Measurements from ENCODE around the gene KSR1.

The KSR1 gene

DNA sequence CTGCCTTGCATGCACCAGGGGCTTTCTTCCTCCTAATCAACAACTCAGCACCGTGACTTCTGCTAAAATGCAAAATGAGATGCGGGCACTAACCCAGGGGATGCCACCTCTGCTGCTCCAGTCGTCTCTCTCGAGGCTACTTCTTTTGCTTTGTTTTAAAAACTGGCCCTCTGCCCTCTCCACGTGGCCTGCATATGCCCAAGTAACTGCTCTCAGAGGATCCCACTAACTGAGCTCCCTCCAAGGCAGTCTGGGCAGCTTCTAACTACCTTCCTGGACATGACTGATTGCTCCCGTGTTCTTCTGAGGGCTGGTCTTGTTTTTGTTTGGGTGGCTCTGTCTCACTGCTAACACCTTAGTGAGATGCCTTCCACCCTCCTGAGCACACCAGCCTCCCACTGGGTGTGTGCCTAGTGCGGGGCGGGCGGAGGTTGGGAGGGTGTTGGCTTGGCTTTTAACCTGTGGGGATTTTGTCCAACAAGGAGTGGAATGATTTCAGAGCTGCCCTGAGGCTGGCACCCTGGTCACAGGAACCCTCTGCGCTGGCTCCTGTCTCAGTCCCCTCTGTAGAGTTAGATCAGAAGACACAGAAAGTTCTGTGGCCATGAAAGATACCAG lies 165.8 kb downstream of the KSR1 start:
- Histone ChIP-seq H3K27me3 (no peaks in the 10 kb centered on the region), H3K4me1 (ENCODE audit: control insufficient read depth in 1 of 2, insufficient read depth in 1 of 2, low read depth in 1 of 2, low read length in 1 of 2) (no peaks in the 10 kb centered on the region), H3K4me3 (ENCODE audit: low read depth in 1 of 2, low read length in 1 of 2) (no peak overlapping the region), H3K9me3 (no peaks in the 10 kb centered on the region), H3K36me3 (peaks cover 85% of the 10 kb centered on the region), H3K27ac (no peak overlapping the region)
- TF ChIP-seq, protein P1, sequence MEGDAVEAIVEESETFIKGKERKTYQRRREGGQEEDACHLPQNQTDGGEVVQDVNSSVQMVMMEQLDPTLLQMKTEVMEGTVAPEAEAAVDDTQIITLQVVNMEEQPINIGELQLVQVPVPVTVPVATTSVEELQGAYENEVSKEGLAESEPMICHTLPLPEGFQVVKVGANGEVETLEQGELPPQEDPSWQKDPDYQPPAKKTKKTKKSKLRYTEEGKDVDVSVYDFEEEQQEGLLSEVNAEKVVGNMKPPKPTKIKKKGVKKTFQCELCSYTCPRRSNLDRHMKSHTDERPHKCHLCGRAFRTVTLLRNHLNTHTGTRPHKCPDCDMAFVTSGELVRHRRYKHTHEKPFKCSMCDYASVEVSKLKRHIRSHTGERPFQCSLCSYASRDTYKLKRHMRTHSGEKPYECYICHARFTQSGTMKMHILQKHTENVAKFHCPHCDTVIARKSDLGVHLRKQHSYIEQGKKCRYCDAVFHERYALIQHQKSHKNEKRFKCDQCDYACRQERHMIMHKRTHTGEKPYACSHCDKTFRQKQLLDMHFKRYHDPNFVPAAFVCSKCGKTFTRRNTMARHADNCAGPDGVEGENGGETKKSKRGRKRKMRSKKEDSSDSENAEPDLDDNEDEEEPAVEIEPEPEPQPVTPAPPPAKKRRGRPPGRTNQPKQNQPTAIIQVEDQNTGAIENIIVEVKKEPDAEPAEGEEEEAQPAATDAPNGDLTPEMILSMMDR (IDR thresholded peaks at IDR 0.05), result no peak

DNA sequence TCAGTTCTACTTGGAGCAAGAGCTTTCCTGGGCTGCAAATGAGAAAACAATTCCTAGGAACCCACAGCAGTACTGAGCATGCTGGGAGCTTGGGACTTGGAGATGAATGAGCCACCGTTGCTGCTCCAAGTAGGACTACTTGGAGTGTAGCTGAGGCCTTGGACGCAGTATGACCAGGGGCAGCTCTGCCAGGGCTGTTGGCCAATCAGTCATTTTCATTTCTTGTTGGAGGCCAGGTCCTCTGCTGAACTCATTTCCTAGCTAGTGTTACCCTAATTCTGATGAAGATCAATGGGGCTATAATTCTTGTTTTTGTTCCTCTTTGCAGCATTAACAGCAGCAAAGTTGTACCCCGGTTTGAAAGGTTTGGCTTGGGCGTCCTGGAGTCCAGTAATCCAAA lies 166.7 kb downstream of the KSR1 start:
- Histone ChIP-seq H3K27ac (no peak overlapping the region), H3K4me3 (ENCODE audit: low read depth in 1 of 2, low read length in 1 of 2) (no peak overlapping the region), H3K4me1 (ENCODE audit: control insufficient read depth in 1 of 2, insufficient read depth in 1 of 2, low read depth in 1 of 2, low read length in 1 of 2) (no peaks in the 10 kb centered on the region), H3K36me3 (peaks cover 76% of the 10 kb centered on the region), H3K9me3 (no peaks in the 10 kb centered on the region), H3K27me3 (no peaks in the 10 kb centered on the region)
- TF ChIP-seq, protein P1 (IDR thresholded peaks at IDR 0.05), result no peak

DNA sequence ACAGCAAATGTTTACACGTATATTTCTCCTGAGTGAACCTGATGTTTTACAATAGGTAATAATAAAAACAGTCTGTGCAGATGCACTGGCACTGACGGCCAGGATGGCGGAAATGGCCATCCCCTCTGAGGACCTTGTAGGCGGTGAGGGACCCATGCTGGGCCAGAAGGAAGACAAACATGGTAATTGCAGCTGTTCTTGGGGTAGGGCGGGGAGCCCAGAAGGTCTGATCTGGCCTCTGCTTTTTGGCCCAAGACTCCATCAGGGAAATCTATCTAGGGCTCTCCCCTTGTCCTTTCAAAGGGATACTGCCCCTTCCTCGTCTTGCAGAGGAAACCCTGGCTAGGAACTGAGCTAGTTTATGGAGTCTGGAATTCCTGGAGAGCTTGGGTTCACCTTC lies 167.4 kb downstream of the KSR1 start:
- Histone ChIP-seq H3K9me3 (no peaks in the 10 kb centered on the region), H3K4me3 (ENCODE audit: low read depth in 1 of 2, low read length in 1 of 2) (no peak overlapping the region), H3K36me3 (peaks cover 69% of the 10 kb centered on the region), H3K27ac (no peak overlapping the region), H3K4me1 (ENCODE audit: control insufficient read depth in 1 of 2, insufficient read depth in 1 of 2, low read depth in 1 of 2, low read length in 1 of 2) (no peaks in the 10 kb centered on the region), H3K27me3 (no peaks in the 10 kb centered on the region)
- TF ChIP-seq, protein P1 (IDR thresholded peaks at IDR 0.05), result no peak

DNA sequence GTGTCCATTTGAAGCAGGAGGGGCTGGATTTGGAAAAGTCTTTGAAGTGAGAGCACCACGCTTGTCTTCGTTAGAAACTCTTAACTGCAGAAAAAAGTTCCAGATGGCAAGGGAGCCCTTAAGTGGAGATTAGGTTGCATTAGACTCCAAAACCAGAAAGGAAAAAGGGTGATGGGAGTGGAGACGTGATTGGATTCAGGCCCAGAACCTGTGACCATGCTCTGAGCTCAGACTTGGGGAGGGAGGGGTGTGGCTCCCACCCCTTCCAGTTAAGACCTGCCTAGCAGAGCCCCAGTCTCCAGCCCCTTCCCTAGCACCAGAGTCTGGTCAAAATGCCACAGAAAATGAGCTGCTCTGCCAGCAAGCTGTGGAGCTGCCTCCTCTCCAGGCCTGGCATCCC lies 168.3 kb downstream of the KSR1 start:
- Histone ChIP-seq H3K9me3 (no peaks in the 10 kb centered on the region), H3K4me3 (ENCODE audit: low read depth in 1 of 2, low read length in 1 of 2) (no peak overlapping the region), H3K36me3 (peaks cover 64% of the 10 kb centered on the region), H3K27me3 (no peaks in the 10 kb centered on the region), H3K27ac (no peak overlapping the region), H3K4me1 (ENCODE audit: control insufficient read depth in 1 of 2, insufficient read depth in 1 of 2, low read depth in 1 of 2, low read length in 1 of 2) (no peaks in the 10 kb centered on the region)
- TF ChIP-seq, protein P1 (IDR thresholded peaks at IDR 0.05), result no peak

DNA sequence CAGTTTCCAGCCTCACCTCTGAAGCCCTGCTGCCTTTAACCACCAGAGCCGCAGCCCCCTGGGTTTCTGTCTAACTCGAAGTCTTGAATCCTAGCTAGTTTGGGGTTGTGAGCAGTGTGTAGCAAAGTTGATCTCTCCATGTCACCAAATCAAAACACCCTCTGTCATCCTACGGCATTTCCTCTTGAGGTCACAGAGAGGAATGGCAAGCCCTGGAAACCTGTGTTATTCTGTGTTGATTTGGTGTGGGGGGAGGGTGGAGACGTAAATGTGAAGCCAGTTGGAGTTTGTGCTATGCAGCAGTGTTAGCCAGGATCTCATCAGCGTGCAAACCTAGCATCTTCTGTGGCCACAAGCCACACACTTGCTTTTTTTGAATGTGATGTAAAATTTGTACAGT lies 169.6 kb downstream of the KSR1 start:
- Histone ChIP-seq H3K4me1 (ENCODE audit: control insufficient read depth in 1 of 2, insufficient read depth in 1 of 2, low read depth in 1 of 2, low read length in 1 of 2) (peaks cover 4 to 5% of the 10 kb centered on the region in 2 experiments), H3K9me3 (no peaks in the 10 kb centered on the region), H3K4me3 (ENCODE audit: low read depth in 1 of 2, low read length in 1 of 2) (no peak overlapping the region), H3K36me3 (peaks cover 51% of the 10 kb centered on the region), H3K27ac (no peak overlapping the region), H3K27me3 (no peaks in the 10 kb centered on the region)
- TF ChIP-seq, protein P1 (IDR thresholded peaks at IDR 0.05), result no peak
